DMS153 (cell line): ENCODE results near the gene TSHZ3.

ENCODE experiments used
- DNase-seq: peaks from one replicate; lab custom pipeline; 2025; lab: John Stamatoyannopoulos, UW

TSHZ3 gene

DNA sequence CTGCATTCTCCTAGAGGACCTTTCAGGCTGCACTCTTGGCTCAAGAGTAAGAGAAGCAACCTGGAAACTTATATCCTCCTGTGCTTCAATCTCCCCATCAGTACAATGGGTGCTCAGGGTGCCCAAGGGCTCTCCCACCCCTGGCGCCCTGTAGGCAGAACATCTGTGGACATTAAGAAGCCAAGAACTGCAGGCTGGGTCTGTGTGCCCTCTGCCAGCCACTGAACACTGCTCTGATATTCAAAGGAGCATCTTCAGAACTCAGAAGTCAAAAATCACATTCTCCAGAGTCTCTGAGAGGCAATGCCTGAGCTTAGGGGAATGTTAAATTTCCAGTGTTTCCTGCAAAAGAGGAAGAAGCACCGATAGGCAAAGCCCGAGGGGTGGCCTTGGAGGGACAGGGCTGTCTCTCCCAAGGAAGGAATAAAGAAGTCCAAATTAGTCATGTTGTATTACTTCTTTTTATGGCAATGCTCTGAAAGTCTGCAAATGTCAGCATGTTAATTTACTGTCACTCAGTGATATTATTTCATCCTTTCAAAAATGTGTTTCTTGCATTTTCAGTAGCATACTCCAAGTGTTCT, 88.1 kb downstream of the TSHZ3 start:
- no peak for DNase-seq

DNA sequence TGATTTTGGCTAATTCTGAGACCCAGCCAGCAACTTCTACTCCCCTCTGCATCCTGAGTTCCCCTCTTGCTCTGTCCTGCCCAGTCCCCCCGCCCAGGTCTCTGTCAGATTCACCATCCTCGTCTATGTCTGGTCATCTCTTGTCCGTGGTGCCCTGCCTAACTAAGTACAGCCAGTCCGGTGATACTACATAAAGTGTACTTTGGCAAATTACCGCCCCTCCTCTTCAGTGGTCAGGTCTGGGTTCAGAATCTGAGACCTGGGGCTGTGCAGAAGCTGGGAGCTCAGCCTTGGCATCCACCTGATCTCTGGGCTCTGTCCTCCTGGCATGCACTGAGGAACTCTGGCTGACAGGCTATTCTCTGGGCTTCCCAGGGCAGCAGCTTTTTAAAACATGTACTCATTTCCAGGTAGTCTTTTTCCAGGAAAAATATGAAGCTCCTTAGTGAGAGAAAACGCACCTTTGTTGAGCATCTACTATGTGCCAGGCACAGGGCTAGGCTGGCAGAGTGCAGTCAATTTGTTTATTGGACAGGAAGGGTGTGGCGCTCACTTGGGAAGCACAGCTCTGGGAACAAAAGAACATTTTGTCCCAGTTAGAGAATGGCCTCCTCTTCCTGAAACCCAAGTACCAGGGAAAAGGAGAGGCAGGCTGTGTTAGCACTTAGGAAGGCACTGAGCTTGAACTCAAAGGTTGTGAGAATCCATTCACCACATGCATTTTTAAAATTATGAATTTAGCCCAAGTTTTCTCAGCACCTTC, 88.9 kb downstream of the TSHZ3 start:
- DNase-seq, result no peak

DNA sequence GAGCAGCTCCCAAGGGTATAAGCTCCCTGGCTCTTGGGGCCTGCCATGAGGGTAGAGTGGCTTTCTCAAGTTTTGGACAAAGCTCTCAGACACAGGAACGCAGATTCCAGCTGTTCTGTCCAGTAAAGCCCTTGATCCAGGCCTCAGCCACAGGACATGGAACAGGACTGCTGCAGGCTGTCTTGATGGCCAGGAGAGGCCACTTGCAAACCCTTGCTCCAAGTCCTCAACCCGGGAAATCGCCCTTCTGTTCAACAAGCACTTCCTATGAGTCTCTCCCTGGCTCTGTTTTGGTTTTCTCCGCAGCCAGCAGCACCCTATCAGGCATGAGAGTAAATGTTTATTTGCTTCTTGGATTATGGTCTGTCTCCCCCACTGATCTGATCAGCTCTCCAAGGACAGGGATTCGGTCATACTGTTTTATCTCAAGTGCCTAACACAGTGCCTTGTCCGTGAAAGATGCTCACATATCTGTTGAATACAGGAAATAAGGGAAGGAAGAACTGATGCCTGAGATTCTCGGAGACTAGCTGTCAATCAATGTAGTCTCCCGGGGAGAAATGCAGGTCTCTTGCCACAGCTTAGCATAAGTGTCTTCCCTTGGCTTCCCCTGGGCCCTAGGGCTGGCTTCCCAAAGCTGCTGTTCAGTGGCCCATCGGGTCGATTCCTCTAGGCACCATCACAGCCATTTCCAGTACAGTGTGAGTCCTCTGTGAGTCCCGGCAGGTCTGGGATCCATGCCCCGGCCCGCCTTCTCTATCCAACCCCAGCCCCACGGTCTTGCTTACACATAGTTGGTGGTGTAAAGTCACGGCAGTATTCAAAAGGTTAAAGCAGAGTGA, 90.8 kb downstream of the TSHZ3 start:
- DNase-seq, result no peak

DNA sequence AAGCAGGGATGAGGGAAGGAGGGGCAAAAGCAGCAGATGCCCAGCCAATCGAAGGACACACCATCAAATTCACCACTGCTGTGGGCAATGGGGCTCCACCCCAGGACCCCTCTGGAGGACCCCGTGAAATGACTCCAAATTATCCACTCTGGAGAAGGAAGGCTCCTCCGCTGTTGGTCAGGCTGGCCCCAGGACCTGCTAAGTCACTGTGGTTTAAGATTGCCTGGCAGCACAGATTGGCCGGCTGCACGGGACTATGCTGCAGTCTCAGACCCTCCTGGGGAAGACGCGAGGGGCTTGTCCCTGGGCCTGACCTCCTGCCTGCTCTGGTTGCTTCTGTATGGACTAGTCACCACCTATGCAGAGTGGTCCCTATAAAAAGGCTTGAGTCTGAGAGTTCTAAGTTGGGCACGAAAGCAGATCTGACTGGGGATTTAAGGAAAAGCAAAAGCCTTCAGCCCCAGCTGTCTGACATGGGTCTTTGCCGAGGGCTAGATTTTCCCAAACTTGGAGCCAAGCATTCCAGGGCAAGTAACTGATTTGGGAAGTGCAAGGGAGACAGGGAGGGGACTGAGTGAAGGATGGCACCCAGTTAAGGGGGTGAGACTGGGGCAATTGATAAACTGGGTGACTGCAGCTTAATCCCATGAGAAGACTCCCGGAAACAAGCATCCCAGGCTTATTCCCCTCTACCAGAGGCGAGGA, 91.7 kb downstream of the TSHZ3 start:
- DNase-seq, result no peak

DNA sequence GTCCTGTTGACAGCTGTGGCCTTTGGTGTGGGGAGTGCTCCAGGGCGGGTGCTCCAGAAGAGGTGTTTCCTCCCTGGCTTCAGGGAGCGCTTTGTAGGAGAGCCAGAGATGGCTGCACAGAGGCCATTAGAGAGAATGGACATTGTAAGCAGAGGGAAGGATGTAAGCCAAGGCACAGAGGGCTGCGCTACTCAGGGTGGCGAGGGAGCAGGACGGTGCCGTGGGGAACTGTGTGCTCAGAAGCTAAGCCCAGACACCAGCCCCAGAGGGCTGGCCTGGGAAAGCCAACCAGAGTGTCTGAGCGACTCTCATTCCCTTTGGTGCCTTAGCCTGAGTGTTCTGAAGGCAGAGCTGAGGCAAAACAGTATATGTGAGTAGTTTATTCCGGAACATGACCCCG, 92.2 kb downstream of the TSHZ3 start:
- no peak for DNase-seq

DNA sequence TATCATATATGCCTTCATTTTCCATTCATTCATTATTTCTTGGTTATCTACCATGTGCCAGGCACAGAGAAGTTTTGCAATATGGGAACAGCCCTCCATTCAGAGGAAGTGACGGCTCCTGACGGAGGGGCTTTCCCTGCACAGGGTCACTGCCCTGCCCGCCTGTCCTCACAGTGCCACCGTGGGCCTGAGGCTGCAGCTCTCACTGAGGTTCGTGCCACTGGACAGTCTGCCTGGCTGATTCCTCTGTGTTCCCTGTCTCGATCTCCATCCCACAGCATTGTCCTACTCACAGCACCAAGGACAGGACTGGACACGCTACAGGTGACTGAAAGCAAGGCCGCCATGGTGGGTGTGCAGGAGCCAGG, 92.7 kb downstream of the TSHZ3 start:
- no peak for DNase-seq

DNA sequence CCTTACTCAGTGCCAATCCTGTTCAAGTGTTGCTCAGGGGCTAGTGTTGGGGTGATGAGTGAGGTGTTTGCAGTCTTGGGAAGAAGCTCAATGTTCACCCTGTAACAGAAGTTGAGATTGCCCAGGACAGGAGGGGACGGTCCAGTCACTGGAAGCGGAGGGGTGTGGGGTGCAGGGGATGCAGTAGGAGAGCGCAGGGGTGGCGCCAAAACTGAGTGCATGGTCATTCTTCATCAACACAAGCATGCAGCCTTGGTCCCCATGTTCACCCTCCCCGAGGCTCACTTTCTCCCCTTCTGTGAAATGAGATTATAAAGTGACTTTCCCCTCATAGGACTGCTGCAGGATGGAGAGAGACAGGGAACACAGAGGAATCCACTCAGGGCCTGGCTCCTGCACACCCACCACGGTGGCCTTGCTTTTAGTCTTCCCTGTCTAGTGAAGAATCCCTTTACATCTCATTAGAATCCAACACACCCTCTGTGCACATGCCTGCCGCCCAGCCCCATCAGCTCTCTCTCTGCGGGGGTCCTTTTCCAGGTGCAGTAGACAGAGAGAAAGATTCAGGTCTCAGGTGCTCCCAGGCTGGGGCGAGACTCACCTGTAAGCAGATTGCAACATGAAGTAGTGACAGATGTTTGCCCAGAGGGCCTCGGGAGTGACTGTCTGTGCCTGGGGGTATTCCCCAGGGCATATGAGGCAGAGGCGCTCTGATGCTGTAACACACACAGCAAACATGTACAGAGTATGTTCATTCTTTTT, 93.2 kb downstream of the TSHZ3 start:
- DNase-seq, result no peak

DNA sequence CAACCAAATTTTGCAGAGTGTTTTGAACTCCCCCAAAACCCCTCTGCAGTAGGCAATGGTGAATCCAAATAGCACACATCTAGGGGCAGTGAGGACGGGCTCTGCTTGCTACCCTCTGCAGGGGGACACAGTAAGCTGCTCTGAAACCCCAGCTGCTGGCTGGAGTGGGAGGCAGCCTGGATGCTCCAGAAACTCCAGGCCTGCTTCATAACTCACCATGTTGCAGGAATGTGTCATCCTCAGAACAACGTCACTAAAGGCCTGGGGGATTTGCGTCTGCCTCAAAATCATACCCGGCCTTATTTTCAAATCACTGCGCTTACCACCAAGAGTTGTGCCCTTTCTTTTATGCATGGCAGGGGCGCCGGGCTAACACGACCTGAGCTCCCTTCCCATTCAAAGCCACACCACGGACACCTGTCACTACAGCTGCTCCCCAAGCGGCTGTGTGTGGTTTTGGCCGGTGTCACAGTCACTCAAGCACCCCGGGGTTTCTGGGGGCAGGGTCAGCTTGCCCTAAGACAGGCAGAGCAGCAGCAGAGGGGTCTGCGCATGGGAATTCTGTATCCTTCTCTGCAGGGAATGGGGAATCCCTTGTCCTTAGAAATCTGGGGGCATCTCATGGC, 93.9 kb downstream of the TSHZ3 start:
- no peak for DNase-seq

DNA sequence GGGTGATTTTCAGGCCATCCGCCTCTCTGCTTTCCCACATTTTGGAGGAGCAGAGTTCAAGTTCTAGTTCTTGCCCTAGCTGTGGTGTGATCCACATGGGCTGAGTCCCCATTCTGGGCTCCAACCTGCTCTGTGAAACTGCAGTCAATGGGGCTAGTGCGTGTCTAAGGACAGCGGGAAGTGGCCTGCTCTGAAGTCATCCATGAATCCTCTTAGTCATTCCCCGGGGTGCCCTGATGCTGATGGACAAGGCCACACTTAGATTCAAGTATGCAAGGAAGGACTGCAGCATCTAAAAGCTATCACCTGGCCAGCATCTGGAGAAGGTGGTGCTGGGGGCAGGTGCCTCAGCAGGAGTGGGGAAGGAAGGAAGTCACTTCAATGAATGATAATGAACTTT, 94.6 kb downstream of the TSHZ3 start:
- DNase-seq, result no peak

DNA sequence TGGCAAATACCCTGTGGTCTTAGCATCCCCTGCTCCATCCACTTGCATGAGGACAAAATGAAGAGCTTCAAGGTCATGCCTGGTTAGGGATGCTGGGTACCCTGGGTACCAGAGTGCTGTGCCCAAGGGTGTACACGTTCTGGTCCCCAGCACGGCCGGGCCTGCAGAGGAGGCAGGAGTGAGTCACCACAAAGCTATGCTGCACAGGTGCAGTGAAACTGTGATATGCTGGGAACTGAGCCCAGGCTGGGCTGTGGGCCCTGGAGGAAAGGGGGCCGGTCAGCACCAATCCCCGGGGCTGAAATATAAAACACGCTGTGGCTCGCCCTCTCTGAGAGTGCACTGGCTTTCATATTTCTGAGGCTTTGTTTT, 95.1 kb downstream of the TSHZ3 start:
- DNase-seq, result no peak

DNA sequence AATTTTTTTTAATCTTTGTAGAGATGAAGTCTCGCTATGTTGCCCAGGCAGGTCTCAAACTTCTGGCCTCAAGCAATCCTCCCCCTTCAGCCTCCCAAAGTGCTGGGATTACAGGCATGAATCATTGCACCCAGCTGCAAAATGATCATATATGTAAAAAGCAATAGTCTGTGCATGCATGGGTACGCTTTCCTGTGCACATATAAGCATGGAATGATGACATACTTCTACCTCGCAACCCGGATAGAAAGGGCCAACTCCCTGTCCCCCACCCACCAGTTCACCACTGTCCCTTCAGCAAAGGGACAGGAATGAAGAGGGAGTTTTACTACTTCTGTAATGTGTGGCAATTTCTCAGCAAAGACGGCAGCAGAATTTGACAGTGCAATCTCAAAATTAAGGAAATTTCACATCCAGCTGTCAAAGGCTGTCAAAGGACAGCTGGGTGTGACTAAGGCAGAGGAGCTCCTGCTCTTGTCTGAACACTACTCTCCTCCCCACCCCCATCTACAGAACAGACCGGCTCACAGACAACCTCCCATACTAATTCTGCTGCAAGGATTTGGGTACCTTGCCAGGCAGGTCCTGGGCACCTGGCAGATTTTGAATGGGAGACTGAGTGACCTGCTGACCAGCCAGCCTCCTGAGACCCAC, 95.6 kb downstream of the TSHZ3 start:
- no peak for DNase-seq

DNA sequence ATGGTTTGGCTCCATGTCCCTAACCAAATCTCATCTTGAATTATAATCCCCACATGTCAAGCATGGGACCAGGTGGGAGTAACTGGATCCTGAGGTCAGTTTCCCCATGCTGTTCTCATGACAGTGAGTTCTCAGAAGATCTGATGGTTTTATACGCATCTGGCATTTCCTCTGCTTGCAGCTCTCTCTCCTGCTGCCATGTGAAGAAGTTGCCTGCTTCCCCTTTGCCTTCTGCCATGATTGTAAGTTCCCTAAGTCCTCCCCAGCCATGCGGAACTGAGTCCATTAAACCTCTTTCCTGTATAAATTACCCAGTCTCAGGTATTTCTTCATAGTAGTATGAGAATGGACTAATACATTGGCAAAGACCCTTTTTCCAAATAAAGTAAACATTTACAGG, 96.8 kb downstream of the TSHZ3 start:
- no peak for DNase-seq

DNA sequence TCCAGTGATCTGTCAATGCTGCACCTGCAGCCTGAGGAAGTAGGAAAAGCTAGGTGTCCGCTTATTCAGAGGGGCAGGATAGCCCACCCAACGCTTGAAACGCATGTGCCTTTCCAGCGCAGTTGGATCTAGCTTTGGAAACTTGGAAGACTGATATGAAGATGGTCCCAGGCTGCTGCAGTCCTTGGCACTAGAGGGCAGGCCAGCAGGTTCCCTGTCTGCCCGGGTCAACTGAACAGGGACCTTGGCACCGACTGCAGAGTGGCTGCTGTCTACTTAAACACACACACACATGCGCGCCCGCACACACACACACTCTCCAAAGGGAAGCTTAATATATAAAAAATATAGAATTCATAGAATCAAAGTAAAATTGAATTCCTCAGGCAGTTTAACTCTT, 100.0 kb downstream of the TSHZ3 start:
- DNase-seq, result no peak

DNA sequence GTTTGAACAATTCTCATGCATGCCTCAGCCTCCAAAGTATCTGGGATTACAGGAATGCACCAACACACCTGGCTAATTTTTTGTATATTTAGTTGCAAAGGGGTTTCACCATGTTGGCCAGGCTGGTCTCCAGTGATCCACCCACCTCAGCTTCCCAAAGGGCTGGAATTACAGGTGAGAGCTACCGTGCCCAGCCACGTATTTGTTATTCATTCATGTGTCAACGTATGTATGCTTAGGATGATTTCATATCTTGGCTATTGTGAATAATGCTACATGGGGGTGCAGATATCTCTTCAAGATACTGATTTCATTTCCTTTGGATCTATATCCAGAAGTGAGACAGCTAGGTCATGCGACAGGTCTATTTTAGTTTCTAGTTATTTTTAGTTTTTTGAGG, 113.4 kb downstream of the TSHZ3 start:
- DNase-seq, result no peak

DNA sequence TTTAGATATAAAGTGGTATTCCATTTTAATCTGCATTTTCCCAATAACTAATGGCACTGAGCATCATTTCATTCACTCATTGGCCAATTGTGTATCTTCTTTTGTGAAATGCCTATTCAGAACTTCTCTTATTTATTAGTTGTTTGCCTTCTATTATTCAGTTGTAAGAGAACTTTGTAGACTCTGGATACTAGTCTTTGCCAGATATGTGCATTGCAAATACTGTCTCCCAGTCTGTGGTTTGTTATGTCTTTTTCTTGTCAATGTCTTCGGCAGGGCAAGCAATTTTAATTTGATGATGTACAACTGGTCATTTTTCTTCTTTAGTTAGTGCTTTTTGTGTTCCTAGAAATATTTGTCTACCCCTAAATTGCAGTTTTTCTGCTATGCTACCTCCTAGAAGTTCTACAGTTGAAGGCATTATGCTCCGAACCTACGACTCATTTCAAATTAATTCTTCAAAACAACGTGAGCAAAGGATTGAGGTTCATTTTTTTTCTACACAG, 115.9 kb downstream of the TSHZ3 start:
- DNase-seq, result no peak

DNA sequence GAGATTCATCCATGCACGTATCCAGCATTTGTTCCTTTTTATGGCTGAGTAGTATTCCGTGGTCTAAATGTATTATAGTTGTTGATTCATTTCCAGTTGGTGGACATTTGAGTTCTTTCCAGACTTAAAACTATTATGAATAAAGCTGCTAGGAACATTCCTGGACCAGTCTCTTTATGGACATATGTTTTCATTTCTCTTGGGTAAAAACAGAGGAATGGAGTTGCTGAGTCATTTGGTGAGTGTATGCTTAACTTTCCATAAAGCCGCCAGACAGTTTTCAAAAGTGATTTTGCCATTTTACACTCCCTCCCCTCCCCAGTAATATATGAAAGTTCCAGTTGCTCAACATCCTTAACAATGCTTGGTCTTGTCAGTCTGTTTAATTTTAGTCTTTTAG, 116.4 kb downstream of the TSHZ3 start:
- DNase-seq, result no peak

DNA sequence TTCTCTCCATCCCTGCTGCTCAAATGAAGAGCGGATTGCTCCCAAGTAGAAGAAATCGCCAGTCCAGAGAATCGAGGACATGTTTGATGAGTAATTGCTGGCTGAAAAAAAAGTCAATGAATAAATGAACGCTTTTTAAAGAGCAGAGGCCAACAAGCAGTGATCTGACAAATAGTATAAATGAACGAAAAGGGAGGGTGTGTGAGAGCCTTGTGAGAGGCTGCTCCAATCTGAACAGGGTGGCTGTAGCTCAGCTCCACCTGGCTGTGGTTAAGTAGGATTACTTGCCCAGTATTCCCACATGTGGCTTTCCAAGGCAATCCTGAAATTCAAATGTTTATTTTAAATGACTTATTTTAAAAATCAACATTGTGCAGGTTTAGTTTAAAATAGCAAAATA, 117.1 kb downstream of the TSHZ3 start:
- no peak for DNase-seq

DNA sequence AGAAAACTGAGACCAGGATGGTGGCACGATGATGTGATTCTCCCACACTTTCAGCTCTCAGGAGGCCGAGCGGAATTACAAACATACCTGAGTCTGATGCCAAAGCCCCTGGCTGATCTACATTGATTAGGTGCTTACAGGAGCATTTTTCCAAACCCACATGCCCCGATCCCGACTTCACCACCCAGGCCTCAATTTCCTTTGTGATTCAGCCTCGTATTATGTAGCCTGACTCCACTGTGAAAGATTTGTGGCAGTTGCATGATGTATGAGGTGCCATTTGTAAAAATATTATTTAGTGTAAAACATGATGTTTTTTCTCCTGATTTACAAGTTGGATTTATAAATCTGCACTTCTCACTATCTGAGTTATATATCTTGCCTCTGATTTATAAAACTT, 118.0 kb downstream of the TSHZ3 start:
- DNase-seq, result no peak

DNA sequence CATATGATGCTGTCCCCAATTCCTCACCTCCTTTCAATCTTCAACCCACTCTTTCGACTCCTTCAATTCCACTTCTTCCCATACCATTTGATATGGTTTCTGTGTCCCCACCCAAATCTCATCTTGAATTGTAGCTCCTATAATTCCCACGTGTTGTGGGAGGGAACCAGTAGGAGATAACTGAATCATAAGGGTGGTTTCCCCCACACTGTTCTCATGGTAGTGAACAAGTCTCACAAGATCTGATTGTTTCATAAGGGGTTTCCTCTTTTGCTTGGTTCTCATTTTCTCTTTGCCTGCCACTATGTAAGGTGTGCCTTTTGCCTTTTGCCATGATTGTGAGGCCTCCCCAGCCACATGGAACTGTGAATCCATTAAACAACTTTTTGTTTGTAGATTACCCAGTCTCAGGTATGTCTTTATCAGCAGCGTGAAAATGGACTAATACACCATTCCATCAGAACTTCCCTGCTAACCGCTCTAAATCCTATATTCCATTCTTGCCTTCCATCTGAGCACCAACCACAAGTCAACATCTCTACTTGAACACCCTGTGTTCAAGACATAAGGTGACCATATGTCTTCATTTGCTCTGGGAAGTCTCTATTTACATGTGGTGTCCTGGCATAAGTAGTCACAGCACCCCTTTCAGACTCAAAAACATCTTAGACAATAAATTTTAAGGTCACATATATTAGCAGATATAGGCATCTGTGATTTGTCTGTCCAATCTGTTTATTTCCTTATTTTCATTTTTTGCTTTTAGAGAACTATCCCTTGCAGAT, 122.9 kb downstream of the TSHZ3 start:
- DNase-seq, result no peak
